NCI-H187 treated with DMSO at 0.1 percent for 48 hours (cell line): ENCODE measurements around the gene MORC4.
A peak's percentile ranks its signal among the peaks of the same experiment; 100 is the strongest.

Source experiments
- DNase-seq: peaks from one replicate; lab custom pipeline; 2025; lab: John Stamatoyannopoulos, UW

Gene MORC4

GRCh38 chrX:106905064-106905708 lies 94.8 kb downstream of the MORC4 start:
- no peak for DNase-seq

- no peak for DNase-seq
Measured at GRCh38 chrX:106903856-106904528, 96.0 kb downstream of the MORC4 start.

GRCh38 chrX:106903291-106903824 lies 96.7 kb downstream of the MORC4 start, which contains the start of gene RIPPLY1:
Gene RIPPLY1, minus strand, starts transcription at chrX:106903341. Its CDS starts 54 bp downstream, at chrX:106903287.
- no peak for DNase-seq

GRCh38 chrX:106902684-106903083 lies 97.3 kb downstream of the MORC4 start:
- DNase-seq, result no peak

GRCh38 chrX:106901781-106902219 lies 98.2 kb downstream of the MORC4 start:
- no peak for DNase-seq

GRCh38 chrX:106901341-106901740 lies 98.7 kb downstream of the MORC4 start:
- DNase-seq, result no peak

- no peak for DNase-seq
Measured at GRCh38 chrX:106899841-106900240, 100.2 kb downstream of the MORC4 start.

- DNase-seq, result no peak
Measured at GRCh38 chrX:106899276-106899675, 100.7 kb downstream of the MORC4 start.

GRCh38 chrX:106898462-106898861 lies 101.5 kb downstream of the MORC4 start:
- no peak for DNase-seq

GRCh38 chrX:106897259-106897658 lies 102.8 kb downstream of the MORC4 start:
- no peak for DNase-seq

- DNase-seq, result no peak
Measured at GRCh38 chrX:106894978-106895452, 105.0 kb downstream of the MORC4 start.

- DNase-seq, result peak; percentile 8
Measured at GRCh38 chrX:106894392-106894909, 105.6 kb downstream of the MORC4 start.

GRCh38 chrX:106891762-106892460 lies 108.1 kb downstream of the MORC4 start:
- DNase-seq, result no peak
